Tibial nerve (tissue), 3 donors: ENCODE measurements around the gene HAPLN2.

Experiments used
- CTCF ChIP-seq, 5 experiments: fragments of 200-600 bp in 3 of 5; fragments of 450-650 bp in 2 of 5; sonication (generic) in 3 of 5; IDR thresholded peaks; one replicate each; pipeline ENCODE4 v1.5.1; 2016 to 2019; ENCODE audit warnings: antibody characterized with exemption in 5 of 5, mild to moderate bottlenecking in 3 of 5, moderate library complexity in 2 of 5
- POLR2A ChIP-seq, 2 donors: fragments of 450-650 bp; IDR thresholded peaks; one replicate each; pipeline ENCODE4 v1.6.1; 2017; ENCODE audit warnings: antibody characterized with exemption in 2 of 2, mild to moderate bottlenecking in 2 of 2, moderate library complexity in 2 of 2

- TF ChIP-seq CTCF (IDR thresholded peaks at IDR 0.05), result no peak
- TF ChIP-seq POLR2A (IDR thresholded peaks at IDR 0.05), result no peak
Observed at GRCh38 chr1:156662005-156662799, 43.0 kb downstream of the HAPLN2 start.
